Calu3 (cell line): ENCODE measurements around the gene TMCC2. TPM values are rescaled to one million over a fixed set of nuclear protein-coding genes. Genes with fewer than 3 reads are reported as not detected.

Source experiments
- BruUV-seq: library from RNA; stranded (reverse); fragments of 400-500 nt; replicated peaks from 2 replicates; lab custom pipeline; 2021; lab: Mats Ljungman, UMichigan
- CTCF ChIA-PET: fragments of 300-600 bp; sonication (Branson Sonifier 250); formaldehyde crosslinking; loops from one replicate; lab custom pipeline; 2022; ENCODE audit warnings: antibody characterized with exemption; lab: Charles Lee
- DNase-seq: peaks from one replicate; pipeline ENCODE4 v3.0.0; 2022
- H3K27ac Mint-ChIP-seq: one replicate; pipeline ENCODE4 v1.8.0; 2022; ENCODE audit warnings: mixed read lengths; ENCODE audit not compliant: unreplicated experiment
- H3K27me3 Mint-ChIP-seq: one replicate; pipeline ENCODE4 v1.8.0; 2022; ENCODE audit warnings: mixed read lengths; ENCODE audit not compliant: unreplicated experiment
- H3K36me3 Mint-ChIP-seq: one replicate; pipeline ENCODE4 v1.8.0; 2022; ENCODE audit warnings: mild to moderate bottlenecking, moderate library complexity, mixed read lengths; ENCODE audit not compliant: insufficient read depth, unreplicated experiment
- H3K4me1 Mint-ChIP-seq: one replicate; pipeline ENCODE4 v1.8.0; 2022; ENCODE audit warnings: mild to moderate bottlenecking, low read depth, mixed read lengths; ENCODE audit not compliant: unreplicated experiment
- H3K4me3 Mint-ChIP-seq: one replicate; pipeline ENCODE4 v1.8.0; 2022; ENCODE audit warnings: mild to moderate bottlenecking, low read depth, moderate library complexity, mixed read lengths; ENCODE audit not compliant: unreplicated experiment
- H3K9me3 Mint-ChIP-seq: one replicate; pipeline ENCODE4 v1.8.0; 2022; ENCODE audit warnings: low read depth, mixed read lengths; ENCODE audit not compliant: unreplicated experiment
- CTCF ChIP-seq: fragments of 200-600 bp; IDR thresholded peaks from one replicate; pipeline ENCODE4 v1.8.0; 2022; ENCODE audit warnings: antibody characterized with exemption; ENCODE audit not compliant: unreplicated experiment
- intact Hi-C: fragments of 100-400 bp; cut with micrococcal nuclease; formaldehyde crosslinking; loops from one replicate; pipeline ENCODE4 v1.10.0; 2022; ENCODE audit not compliant: unreplicated experiment
- total RNA-seq: library from RNA; stranded (reverse); gene quantifications from 2 replicates; pipeline ENCODE4 v1.2.3, GENCODE V29; 2022

Gene TMCC2
- total RNA-seq, 1 experiment from 2014 or later, result 0.33 TPM

DNA sequence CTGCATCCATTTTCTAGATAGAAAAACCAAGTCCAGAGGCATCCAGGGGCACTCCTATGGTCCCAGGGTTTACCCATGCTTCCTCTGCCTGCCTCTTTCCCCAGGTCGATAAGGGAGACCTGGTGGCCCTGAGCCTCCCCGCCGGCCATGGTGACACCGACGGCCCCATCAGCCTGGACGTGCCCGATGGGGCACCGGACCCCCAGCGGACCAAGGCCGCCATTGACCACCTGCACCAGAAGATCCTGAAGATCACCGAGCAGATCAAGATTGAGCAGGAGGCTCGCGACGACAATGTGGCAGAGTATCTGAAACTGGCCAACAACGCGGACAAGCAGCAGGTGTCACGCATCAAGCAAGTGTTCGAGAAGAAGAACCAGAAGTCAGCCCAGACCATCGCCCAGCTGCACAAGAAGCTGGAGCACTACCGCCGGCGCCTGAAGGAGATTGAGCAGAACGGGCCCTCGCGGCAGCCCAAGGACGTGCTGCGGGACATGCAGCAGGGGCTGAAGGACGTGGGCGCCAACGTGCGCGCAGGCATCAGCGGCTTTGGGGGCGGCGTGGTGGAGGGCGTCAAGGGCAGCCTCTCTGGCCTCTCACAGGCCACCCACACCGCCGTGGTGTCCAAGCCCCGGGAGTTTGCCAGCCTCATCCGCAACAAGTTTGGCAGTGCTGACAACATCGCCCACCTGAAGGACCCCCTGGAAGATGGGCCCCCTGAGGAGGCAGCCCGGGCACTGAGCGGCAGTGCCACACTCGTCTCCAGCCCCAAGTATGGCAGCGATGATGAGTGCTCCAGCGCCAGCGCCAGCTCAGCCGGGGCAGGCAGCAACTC, 41.3 kb downstream of the TMCC2 start:
- DNase-seq, result no peak
- intact Hi-C loops, result no loop called here
- no peak for TF ChIP-seq CTCF
- Mint-ChIP-seq H3K9me3 (no peaks in the 10 kb centered on the region), H3K4me3 (no peak overlapping the region), H3K27me3 (peaks cover 65% of the 10 kb centered on the region), H3K36me3 (no peaks in the 10 kb centered on the region), H3K4me1 (peaks cover 14% of the 10 kb centered on the region), H3K27ac (no peak overlapping the region)
- CTCF ChIA-PET, result interaction anchor here (2.6 to 6.1 kb wide), 2 partner anchors 13 to 51 kb away, joined by 6 to 127 read pairs; partner anchors contain the start of gene NUAK2
- no TSS peak for BruUV-seq

DNA sequence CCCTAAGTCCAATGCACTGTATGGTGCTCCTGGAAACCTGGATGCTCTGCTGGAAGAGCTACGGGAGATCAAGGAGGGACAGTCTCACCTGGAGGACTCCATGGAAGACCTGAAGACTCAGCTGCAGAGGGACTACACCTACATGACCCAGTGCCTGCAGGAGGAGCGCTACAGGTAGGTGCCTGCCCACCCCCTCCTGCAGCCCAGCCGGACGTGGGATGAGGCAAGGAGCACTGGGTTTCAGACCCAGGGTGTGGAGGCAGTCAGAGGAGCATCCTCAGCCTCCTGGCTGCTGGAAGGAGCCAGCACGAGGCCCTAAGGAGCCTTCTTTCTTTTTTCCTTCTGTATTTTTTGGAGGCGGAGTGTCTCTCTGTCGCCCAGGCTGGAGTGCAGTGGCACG, 42.0 kb downstream of the TMCC2 start:
- peaks cover 18% of the 10 kb centered on the region for H3K4me1 Mint-ChIP-seq
- no TSS peak for BruUV-seq

DNA sequence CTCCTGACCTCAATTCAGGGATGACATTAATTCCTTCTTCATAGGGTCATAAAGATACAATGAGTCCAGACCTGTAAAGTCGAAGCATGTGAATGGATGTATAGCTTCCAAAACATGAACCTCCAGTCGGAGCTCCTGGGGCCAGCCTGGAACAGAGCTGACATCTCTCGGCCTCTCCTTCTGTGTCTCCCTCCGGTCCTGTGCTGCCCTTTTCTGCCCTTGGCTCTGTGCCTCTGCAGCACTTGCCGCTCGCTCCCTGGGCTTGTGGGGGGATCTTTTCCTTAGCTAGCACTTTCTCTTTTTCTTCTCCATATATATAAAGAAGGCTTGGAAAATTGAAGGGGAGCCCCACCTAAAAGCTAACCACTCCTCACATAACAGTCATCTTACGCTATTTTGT, 42.5 kb downstream of the TMCC2 start:
- no peak for TF ChIP-seq CTCF
- CTCF ChIA-PET, result interaction anchor here (0.9 to 6.1 kb wide), 9 partner anchors 11 to 281 kb away, joined by 3 to 303 read pairs (median 6); partner anchors contain the start of gene NUAK2
- H3K27ac Mint-ChIP-seq, result no peak overlapping the region
- no TSS peak for BruUV-seq
- H3K9me3 Mint-ChIP-seq, result no peaks in the 10 kb centered on the region
- no peak for DNase-seq
- no peak overlapping the region for H3K4me3 Mint-ChIP-seq
- intact Hi-C loops, result no loop called here
- H3K4me1 Mint-ChIP-seq, result peaks cover 18% of the 10 kb centered on the region
- H3K27me3 Mint-ChIP-seq, result peaks cover 65% of the 10 kb centered on the region
- H3K36me3 Mint-ChIP-seq, result no peaks in the 10 kb centered on the region

More for the DNA sequence above, 42.0 kb downstream of the TMCC2 start:
- no peak overlapping the region for H3K27ac Mint-ChIP-seq
- no peaks in the 10 kb centered on the region for H3K9me3 Mint-ChIP-seq
- peaks cover 65% of the 10 kb centered on the region for H3K27me3 Mint-ChIP-seq
- intact Hi-C loops, result no loop called here
- CTCF ChIA-PET, result interaction anchor here (1.7 to 6.1 kb wide), 4 partner anchors 13 to 58 kb away, joined by 6 to 303 read pairs (median 66); partner anchors contain the start of gene NUAK2
- DNase-seq, result no peak
- no peak for TF ChIP-seq CTCF
- no peaks in the 10 kb centered on the region for H3K36me3 Mint-ChIP-seq
- H3K4me3 Mint-ChIP-seq, result no peak overlapping the region

- H3K27ac Mint-ChIP-seq, result no peak overlapping the region
Measured at GRCh38 chr1:205270764-205271163, 43.0 kb downstream of the TMCC2 start.

More at GRCh38 chr1:205270764-205271163, 43.0 kb downstream of the TMCC2 start:
- Mint-ChIP-seq H3K4me1 (peaks cover 18% of the 10 kb centered on the region), H3K36me3 (no peaks in the 10 kb centered on the region), H3K27me3 (peaks cover 65% of the 10 kb centered on the region), H3K9me3 (no peaks in the 10 kb centered on the region), H3K4me3 (no peak overlapping the region)
- intact Hi-C loops, result no loop called here
- BruUV-seq, result no TSS peak
- CTCF ChIA-PET, result interaction anchor here (0.9 to 6.1 kb wide), 12 partner anchors 9 to 281 kb away, joined by 3 to 303 read pairs (median 4); partner anchors contain the start of gene NUAK2
- TF ChIP-seq CTCF, result no peak
- no peak for DNase-seq
